Measurements from ENCODE around the gene ARSG. TPM values are rescaled to one million over a fixed set of nuclear protein-coding genes. Genes with fewer than 3 reads are reported as not detected.

Gene ARSG
- total and polyA plus RNA-seq, 2 of the 8 experiments (the other 6 are each of a cell fraction or from before 2014, with no cell fraction given): 3.3 to 4.0 TPM

DNA sequence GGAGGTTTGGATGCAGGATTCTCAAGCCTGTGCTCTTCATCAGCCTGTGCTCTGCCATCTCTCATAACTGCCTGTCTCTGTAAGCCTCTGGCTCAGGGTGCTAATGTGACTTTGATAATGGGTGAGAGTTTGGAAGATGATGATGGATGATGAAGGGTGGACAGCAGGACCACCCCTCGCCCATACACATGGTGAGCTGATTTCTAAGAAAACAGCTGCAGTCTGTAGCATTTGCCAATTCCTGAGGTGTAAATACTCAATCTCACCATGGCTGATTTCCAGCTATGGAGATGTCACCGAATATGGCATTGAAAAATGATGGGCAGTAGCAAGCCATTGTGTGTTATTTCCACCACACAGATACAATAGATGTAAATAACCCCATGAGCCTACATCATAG, 74.2 kb downstream of the ARSG start:
- Histone ChIP-seq H3K36me3 (ENCODE audit: control insufficient read depth in 2 of 4, insufficient read depth in 4 of 4, low read length in 3 of 4) (no peaks in the 10 kb centered on the region), H2AFZ (ENCODE audit: low read length) (no peak overlapping the region), H3K4me2 (ENCODE audit: insufficient read depth in 1 of 2, low read depth in 2 of 2, low read length in 2 of 2) (no peak overlapping the region), H3K4me1 (replicated peaks in 1 of 4; ENCODE audit: control insufficient read depth in 3 of 4, insufficient read depth in 4 of 4, low read length in 3 of 4) (peaks cover 0 to 5% (median under 1%) of the 10 kb centered on the region in 4 experiments; a peak in 3 of 7 replicates), H2BK12ac (ENCODE audit: low read depth, low read length) (no peak overlapping the region), H4K91ac (replicated peaks; ENCODE audit: insufficient read length, low read length) (no peak overlapping the region), H3K4me3 (ENCODE audit: extremely low read depth in 1 of 4, insufficient read depth in 2 of 4, low read depth in 3 of 4, low read length in 4 of 4) (no peak overlapping the region), H3K9me3 (ENCODE audit: insufficient read depth in 2 of 2, low read depth in 1 of 2, low read length in 1 of 2) (no peaks in the 10 kb centered on the region), H3K56ac (replicated peaks; ENCODE audit: insufficient read length, low read depth, low read length) (no peak overlapping the region), H3K27me3 (replicated peaks in 1 of 4; ENCODE audit: control insufficient read depth in 3 of 4, extremely low read depth in 1 of 4, insufficient read depth in 3 of 4, low read length in 3 of 4) (no peaks in the 10 kb centered on the region), H2BK120ac (replicated peaks; ENCODE audit: low read depth, low read length) (no peak overlapping the region), H3K18ac (ENCODE audit: extremely low read depth, low read length) (no peak overlapping the region), H3K79me2 (ENCODE audit: control insufficient read depth in 1 of 2, insufficient read depth in 2 of 2, low read length in 2 of 2) (no peaks in the 10 kb centered on the region), H2BK5ac (ENCODE audit: low read depth, low read length) (no peak overlapping the region), H2AK5ac (ENCODE audit: low read depth, low read length) (no peak overlapping the region), H3K23me2 (ENCODE audit: low read depth, low read length) (no peaks in the 10 kb centered on the region), H4K5ac (ENCODE audit: insufficient read length, low read depth, low read length) (no peak overlapping the region), H4K8ac (ENCODE audit: extremely low read depth, insufficient read depth, low read length) (no peak overlapping the region), H4K20me1 (replicated peaks in 1 of 2; ENCODE audit: control insufficient read depth in 1 of 2, insufficient read depth in 2 of 2, low read length in 2 of 2) (no peaks in the 10 kb centered on the region), H3K9ac (replicated peaks in 1 of 4; ENCODE audit: extremely low read depth in 1 of 4, low read depth in 3 of 4, low read length in 3 of 4) (no peak overlapping the region), H3K23ac (ENCODE audit: insufficient read length) (no peak overlapping the region), H3K27ac (ENCODE audit: low read depth, low read length) (no peak overlapping the region), H3K4ac (replicated peaks; ENCODE audit: insufficient read length, low read depth, low read length) (no peak overlapping the region), H3K14ac (ENCODE audit: insufficient read length) (no peak overlapping the region), H2BK15ac (ENCODE audit: low read length) (no peak overlapping the region), H2BK20ac (ENCODE audit: low read length) (no peak overlapping the region), H3K79me1 (ENCODE audit: low read depth, low read length) (no peaks in the 10 kb centered on the region)
- POLR2A ChIA-PET (ENCODE audit: partially characterized antibody): no interaction called here
- no peak for TF ChIP-seq E2F6 (IDR thresholded peaks at IDR 0.05)
- no peak for TF ChIP-seq JUN (IDR thresholded peaks at IDR 0.05; ENCODE audit: low read depth, low read length)
- no peak for TF ChIP-seq GTF2F1 (IDR thresholded peaks at IDR 0.05; ENCODE audit: borderline replicate concordance, low read depth, low read length)
- TF ChIP-seq RAD21 (IDR thresholded peaks at IDR 0.05 in 1 of 2, conservative IDR thresholded peaks at IDR 0.05 in 1 of 2; ENCODE audit: low read depth in 2 of 2, low read length in 2 of 2): no peak
- TF ChIP-seq POLR2A (IDR thresholded peaks at IDR 0.05; ENCODE audit: control extremely low read depth in 1 of 2, low read depth in 2 of 2, low read length in 2 of 2): no peak
- TF ChIP-seq SP1 (IDR thresholded peaks at IDR 0.05; ENCODE audit: low read depth, low read length): no peak
- no peak for TF ChIP-seq SUZ12 (IDR thresholded peaks at IDR 0.05; ENCODE audit: low read length)
- no peak for TF ChIP-seq RFX5 (IDR thresholded peaks at IDR 0.05; ENCODE audit: borderline replicate concordance, low read depth, low read length)
- TF ChIP-seq POU5F1 (IDR thresholded peaks at IDR 0.05; ENCODE audit: low read depth, low read length): no peak
- no peak for TF ChIP-seq SRF (IDR thresholded peaks at IDR 0.05; ENCODE audit: low read depth, low read length)
- TF ChIP-seq YY1 (IDR thresholded peaks at IDR 0.05; ENCODE audit: low read depth, low read length): no peak
- no peak for TF ChIP-seq NANOG (IDR thresholded peaks at IDR 0.05; ENCODE audit: insufficient read depth, low read depth, low read length, poor library complexity, severe bottlenecking)
- DNase-seq (ENCODE audit: low read depth in 1 of 2, low spot score in 2 of 2): no peak
- 94% methylated on average over 2 of the region's 2 CpGs; no CpG with 5 or more reads in 1 of the 2 experiments for WGBS, 2 experiments (ENCODE audit: extremely low coverage in 1 of 2, insufficient coverage in 1 of 2, insufficient read length in 1 of 2, insufficient replicate concordance in 2 of 2, low coverage in 1 of 2, low lambda C conversion rate in 2 of 2, missing lambda C conversion rate in 1 of 2)
- CTCF ChIA-PET (ENCODE audit: partially characterized antibody): interaction anchor here (0.7 to 2.0 kb wide), 3 partner anchors 9 to 33 kb away, joined by 3 to 8 read pairs (median 4); no protein-coding TSS in a partner anchor
- FAIRE-seq: no peak

All from H1 (cell line).